ENCODE data around the gene MAST2.
"Not testable (repeated sequence)": the region's sequence is repeated elsewhere in the genome, so short reads cannot be mapped to it uniquely, and the experiment has no call there.

Gene MAST2

DNA sequence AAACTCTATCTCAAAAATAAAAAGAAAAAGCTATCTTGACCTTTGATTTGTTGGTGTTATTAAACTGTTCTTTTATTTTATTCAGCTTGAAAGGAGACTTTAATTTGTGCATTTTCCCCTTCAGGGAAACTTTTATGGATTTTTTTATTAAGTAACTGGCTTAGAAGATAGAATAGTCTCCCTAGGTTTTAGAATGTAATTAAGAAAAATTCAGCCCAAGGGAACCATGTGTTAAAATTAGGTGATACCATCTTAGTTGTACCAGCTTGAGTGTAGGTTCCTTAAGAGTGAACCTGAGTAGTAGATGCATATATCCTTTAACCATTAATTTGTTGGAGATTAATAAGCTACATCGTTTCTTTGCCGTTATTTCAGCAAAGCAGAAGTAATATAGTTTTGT, 11.4 kb downstream of the MAST2 start:
- no peak for DNase-seq (ENCODE audit: low read depth)

DNA sequence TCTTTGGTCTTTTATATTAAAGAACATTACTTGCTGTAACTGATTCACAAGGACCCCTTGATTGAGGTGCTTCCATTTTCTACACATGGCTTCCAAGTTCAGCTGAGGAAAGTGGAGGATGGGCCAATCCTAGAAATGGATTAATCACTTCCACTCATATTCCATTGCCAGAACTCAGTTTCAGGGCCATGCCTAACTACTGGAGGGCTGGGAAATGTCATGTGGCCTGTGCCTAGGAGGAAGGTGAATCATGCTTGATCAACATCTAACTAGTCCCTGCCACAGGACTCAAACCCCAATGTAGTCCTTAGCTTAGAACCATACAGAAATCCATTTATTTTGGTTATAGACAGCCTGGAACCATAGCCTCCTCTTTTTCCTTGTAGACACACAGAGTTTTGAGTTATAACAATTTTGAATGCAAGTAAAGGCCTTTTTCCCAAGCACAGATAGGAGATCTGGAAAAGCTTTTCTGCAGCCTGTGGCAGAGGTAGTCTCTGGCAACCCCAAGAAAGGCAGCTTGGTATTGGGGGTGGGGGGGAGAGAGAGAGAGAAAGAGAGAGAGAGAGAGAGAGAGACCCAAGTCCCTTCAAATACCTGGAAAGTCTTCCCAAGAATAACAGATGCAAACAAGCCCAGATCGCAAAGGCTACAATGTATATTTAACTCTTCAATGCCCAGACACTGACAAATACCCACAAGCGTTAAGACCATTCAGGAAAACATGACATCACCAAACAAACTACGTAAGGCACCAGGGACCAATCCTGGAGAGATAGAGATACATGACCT, 12.5 kb downstream of the MAST2 start:
- DNase-seq (ENCODE audit: low read depth) = no peak

DNA sequence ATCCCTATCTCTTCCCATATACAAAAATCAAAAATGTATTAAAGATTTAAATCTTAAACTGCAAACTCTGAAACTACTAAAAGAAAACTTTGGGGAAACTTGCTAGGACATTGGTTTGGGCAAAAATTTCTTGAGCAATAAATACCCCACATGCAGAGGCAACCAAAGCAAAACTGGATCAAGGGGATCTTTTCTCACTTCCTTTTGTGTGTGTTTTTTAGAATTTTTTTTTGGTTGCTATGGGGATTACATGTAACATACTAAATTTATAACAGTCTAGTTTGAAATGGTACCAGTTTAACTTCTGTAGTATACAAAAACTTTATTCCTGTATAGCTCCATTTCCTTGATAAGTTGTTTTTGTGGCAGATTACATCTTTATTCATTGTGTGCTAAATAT, 16.8 kb downstream of the MAST2 start:
- DNase-seq (ENCODE audit: low read depth) = no peak

DNA sequence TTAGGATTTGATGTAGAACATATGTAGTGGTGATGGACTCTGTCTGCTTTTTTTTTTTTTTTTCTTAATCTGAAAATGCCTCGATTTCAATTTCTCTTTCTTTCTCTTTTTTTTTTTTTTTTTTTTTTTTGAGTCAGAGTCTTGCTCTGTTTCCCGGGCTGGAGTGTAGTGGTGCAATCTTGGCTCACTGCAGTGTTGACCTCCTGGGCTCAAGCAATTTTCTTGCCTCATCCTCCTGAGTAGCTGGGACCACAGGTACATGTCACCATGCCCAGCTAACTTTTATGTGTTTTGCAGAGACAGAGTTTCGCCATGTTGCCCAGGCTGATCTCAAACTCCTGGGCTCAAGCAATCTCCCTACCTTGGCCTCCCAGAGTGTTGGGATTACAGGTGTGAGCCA, 17.4 kb downstream of the MAST2 start:
- DNase-seq (ENCODE audit: low read depth) = no peak

DNA sequence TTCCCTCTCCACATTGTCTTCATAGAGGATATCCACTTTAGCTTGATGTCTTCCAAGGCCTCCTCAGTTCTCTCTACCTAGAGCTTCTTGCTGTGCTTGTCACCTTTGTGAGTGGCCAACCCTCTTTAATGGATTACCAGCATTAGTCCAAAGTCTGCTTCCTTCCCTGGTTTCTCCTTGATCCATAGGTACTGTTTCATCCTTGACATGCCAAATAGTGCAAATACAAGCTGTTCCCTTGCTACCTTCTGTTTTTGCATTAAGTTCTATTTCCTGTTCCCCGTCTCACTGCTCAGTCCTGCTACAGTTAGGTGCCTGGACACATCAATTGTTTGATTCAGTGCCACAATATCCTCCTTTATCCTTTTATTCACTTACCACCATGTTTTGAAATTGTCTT, 19.2 kb downstream of the MAST2 start:
- DNase-seq (ENCODE audit: low read depth) = no peak

DNA sequence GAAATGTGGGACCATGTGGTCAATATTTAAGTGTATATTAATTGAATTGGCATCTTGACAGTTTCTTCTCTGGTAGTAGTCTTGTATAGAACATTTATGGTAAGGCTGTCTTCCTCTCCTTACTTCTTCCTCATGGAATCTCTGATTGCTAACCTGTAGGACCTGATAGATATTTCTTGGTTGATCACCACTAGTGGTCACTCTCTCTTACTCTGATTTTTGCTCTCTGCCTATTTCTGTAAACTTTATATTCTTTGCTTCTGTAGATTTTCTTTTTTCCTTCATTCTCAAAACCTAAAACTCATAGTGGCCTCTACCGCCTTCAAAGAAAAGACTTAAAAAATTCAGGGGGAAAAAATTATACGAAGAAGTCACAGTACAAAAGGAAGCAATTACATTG, 21.2 kb downstream of the MAST2 start:
- DNase-seq (ENCODE audit: low read depth) = no peak

DNA sequence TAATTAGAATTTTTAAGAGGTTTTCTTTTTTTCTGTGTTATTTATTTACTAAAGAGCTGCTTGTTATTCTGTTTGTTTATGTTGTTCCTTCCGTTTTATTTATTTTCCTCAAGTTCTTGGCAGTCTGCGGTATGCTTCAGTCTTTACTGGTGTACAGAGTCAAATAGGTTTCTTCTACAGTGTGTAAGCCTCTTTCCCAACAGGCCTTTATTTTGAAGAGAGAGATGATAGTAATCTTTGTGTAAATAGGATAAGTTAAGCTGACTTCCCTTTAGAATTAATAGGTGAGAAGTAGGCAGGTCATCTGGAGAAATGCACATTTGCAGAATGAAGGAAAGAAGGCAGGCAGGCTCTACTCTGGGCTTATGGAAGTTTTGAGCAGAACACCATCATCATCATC, 23.8 kb downstream of the MAST2 start:
- no peak for DNase-seq (ENCODE audit: low read depth)

DNA sequence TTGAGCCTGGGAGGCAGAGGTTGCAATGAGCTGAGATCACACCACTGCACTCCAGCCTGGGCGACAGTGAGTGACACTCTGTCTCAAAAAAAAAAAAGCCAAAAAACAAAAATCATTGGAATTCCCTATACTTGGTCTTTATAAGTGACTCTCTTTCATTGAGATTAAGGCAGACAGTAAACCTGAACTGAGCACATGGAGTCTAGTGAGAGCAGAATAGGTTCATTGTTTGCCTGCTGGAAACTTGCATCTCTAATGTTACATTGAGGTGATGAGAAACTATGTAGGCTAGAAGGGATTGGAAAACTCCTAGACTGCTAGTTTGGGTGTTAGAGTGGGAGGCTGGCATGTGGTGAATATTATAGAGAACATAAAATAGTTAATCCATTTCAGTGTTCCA, 25.4 kb downstream of the MAST2 start:
- no peak for DNase-seq (ENCODE audit: low read depth)

DNA sequence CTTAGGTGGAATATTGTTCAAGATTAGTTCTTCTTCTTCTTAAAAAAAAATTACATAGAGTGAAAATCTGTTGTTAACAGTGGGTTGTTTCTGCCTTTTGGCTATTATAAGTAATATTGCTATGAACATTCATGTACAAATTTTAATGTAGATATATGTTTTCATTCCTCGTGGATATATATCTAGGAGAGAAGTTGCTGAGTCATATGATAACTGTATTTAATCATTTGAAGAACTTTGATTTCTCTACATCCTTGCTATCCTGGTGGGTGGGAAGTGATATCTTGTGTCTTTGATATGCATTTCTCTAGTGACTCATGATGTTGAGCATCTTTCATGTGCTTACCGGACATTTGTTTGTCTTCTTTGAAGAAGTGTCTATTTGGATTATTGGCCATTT, 29.9 kb downstream of the MAST2 start:
- DNase-seq (ENCODE audit: low read depth) = no peak

DNA sequence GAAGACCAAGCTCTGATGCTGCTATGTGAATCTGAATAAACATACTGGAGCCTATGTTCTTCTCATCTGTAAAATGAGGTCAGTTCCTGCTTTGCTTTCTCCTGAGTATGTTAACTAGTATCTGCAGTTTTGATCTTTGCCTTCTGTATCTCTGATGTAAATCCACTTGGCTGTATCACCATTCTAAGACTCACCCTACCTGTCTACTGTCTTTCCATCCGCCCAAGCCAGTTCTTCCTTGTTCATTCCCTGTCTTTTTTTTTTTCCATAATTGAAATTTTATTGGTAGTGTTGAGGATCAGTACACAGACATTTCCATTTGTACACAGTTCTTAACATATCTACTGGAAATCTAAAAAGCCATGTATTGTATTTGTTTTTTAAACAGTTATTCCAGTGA, 31.3 kb downstream of the MAST2 start:
- DNase-seq (ENCODE audit: low read depth) = no peak

DNA sequence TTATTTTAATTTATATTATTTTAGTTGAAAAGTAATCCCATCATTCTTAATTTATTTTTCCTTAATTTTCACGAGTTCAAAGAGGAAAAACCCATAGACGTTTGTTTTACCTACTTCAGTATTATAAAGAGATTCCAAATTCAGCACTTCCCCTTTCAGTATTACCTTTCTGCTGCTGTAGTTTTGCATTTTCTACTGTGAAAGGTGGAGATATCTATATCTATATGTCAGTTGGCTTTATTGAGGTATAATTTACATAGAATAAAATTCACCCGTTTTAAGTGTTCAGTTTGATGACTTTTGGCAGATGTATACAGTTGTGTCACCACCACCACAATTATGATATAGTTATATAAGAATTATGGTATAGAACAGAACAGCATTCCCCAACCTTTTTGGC, 33.0 kb downstream of the MAST2 start:
- no peak for DNase-seq (ENCODE audit: low read depth)

DNA sequence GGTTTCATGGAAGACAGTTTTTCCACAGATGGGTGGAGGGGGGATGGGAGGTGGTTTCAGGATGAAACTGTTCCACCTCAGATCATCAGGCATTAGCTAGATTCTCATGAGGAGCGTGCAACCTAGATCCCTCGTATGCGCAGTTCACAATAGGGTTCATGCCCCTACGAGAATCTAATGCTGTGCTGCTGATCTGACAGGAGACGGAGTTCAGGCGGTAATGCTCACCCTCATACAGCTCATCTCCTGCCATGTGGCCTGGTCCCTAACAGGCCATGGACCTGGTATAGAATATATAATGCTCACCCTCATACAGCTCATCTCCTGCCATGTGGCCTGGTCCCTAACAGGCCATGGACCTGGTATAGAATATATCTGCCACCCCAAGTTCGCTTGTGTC, 33.4 kb downstream of the MAST2 start:
- not testable (repeated sequence) for DNase-seq (ENCODE audit: low read depth)

DNA sequence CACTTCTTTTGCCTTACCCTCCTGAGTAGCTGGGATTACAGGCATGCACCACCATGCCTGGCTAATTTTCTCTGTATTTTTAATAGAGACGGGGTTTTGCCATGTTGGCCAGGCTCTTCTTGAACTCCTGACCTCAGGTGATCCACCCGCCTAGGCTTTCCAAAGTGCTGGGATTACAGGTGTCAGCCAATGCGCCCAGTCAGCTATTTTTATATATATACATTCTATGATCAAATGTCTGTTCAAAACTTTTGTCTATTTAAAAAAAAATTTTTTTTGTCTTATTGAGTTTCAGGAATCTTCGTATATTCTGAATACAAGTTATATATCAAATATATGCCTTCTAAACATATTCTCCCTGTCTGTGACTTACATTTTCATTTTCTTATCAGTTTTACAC, 34.9 kb downstream of the MAST2 start:
- not testable (repeated sequence) for DNase-seq (ENCODE audit: low read depth)

DNA sequence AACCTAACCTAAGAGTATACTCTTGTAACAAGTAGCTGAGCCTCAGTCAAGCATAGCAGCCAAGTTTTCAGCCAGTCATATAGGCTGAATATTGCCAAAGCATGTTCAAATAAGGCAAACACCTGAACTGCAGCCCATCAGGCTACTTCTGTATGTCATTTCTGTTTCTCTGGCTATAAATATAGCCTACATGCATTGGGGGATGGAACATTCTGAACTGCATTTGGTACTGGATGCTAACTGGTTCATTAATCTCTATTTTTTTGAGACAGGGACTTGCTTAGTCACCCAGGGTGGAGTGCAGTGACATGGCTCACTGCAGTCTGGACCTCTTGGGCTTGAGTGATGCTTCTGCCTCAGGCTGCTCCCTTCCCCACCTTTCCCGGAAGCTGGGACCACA, 37.3 kb downstream of the MAST2 start:
- DNase-seq (ENCODE audit: low read depth) = no peak

DNA sequence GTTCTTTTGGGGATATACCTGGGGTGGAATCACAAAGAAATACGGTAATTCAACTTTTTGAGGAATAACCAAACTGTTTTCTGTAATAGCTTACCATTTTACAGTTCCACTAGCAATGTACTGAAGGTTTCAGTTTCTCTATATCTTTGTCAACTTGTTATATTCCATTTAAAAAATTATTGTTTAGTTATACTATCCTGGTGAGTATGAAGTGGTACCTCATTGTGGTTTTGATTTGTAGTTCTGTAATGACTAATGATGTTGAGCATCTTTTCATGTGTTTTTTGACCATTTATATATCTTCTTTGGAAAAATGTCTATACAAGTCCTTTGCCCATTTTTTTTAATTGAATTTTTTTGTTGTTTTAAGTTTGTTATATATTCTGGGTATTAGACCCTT, 39.4 kb downstream of the MAST2 start:
- no peak for DNase-seq (ENCODE audit: low read depth)

DNA sequence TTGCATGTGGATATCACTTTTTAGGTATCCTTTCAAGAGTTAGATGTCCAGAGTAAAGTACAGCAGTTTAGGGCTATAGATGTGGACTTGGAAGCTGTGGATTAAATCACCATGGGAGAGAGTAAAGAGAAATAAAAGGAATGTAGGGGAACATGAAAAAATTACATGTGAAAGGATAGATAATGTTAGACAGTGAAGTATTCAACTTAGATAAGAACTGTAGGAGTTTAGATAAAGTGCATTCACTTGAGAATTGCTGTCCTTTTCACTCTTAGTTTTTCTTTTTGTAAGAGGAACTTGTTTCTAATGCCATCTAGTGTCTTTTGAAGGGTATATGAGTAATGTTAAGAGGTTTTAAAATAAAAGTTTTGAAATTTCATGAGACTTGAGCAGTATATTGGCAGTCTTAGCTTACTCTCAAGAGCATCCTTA, 40.1 kb downstream of the MAST2 start:
- no peak for DNase-seq (ENCODE audit: low read depth)

DNA sequence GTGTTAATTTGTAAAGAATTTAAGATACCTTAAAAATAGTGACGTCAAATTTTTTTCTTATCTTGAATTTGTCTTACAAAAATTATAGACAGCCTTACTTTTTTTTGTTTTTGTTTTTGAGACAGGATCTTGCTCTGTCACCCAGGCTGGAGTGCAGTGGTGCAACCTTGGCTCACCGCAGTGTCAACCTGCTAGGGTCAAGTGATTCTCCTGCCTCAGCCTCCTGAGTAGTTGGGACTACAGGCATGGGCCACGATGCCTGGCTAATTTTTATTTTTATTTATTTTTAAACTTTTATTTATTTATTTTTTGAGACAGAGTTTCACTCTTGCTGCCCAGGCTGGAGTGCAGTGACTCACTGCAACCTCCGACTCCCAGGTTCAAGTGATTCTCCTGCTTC, 40.6 kb downstream of the MAST2 start:
- DNase-seq (ENCODE audit: low read depth) = not testable (repeated sequence)

DNA sequence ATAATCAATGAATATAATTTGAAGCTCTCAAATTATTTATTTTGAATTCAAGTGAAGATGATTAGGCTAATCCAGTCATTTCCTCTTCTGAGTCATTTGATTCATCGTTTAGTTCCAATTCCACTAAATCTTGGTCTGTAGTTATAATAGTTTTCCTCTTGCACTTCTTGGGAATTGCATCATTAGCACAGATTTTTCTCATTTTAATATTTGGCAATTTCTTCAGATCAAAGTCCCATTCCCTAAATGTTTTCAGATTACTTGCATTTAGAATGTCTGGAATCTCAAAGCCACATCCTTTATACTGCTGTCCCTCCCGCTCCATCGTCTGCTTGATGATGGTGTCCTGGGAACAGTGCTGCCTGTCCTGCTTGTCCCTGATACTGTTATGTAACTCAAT, 43.5 kb downstream of the MAST2 start:
- DNase-seq (ENCODE audit: low read depth) = no peak

DNA sequence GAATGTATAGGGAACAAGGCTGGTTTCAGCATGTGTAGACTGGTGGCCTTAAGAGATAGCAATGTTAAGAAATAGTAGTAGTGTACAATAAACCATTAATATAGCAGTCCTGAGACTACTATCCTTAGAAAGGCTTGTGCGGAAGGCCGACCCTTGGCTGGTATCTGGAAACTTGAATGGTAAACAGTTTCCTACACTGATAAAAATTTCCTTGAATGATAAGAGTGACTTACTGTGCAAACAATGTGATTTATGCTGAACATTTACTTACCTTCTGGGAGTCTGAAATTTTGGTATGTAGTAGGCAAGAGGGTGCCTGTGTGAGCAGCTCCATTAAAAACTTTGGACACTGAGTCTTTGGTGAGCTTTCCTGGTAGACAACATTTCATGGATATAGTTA, 44.7 kb downstream of the MAST2 start:
- no peak for DNase-seq (ENCODE audit: low read depth)

DNA sequence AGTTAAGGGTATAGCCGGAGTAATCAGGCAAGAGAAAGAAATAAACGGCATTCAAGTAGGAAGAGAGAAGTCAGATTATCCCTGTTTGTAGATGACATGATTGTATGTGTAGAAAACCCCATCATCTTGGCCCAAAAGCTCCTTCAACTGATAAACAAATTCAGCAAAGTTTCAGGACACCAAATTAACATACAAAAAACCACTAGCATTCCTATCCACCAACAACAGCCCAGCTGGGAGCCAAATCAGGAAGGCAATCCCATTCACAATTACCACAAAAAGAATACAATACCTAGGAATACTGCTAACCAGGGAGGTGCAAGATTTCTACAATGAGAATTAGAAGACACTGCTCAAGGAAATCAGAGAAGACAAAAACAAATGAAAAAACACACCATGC, 45.3 kb downstream of the MAST2 start:
- DNase-seq (ENCODE audit: low read depth) = no peak

DNA sequence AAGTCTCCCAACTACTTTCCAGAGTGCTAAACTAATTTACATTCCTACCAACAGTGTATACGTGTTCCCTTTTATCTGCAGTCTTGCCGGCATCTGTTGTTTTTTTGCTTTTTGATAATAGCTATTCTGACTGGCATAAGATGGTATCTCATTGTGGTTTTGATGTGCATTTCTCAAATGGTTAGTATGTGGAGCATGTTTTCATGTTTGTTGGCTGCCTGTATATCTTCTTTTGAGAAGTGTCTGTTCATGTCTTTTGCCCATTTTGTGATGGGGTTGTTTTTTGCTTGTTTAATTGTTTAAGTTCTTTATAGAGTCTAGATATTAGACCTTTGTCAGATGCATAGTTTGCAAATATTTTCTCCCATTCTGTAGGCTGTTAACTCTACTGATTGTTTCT, 46.6 kb downstream of the MAST2 start:
- no peak for DNase-seq (ENCODE audit: low read depth)

DNA sequence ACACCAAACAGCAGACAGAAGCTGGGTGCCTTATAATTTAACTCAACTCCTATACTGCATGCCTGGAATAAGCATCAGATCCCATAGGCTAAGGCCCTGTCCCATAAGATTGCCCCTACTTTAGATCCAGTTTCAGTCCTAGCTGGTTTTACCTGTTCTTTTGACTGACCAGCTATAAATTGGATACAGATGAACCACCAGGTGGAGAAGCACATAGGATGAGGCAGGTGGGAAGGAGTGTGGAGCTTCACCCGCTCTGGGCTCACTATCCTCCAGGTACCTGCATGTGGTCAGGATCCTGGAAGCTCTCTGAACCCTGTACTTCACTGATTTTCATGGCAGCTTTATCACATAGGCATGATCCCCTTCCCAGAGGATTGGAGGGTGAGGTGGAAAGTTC, 51.3 kb downstream of the MAST2 start:
- no peak for DNase-seq (ENCODE audit: low read depth)

DNA sequence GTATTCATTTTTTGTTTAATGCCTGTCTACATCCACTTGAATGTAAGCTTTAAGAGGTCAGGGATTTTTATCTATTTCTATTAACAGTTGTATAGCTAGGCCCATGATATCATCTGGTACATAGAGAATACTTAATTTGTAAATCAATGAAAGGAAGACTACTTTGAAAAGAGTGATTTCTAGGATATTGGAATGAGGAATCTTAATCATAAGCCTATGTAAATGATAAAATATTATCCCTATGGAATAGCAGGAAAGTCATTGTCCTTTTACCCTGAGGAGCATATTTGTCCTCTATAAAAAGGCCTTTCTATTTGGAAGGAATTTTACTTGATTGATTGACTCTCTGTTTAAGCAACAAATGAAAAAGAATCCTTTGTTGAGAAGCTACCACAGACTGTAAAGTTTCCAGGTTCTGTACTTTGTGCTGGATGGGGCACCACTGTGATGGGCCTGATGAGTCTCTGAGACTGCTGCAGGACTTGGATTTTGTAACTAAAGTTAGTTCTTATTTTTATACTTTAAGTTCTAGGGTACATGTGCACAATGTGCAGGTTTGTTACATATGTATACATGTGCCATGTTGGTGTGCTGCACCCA, 53.8 kb downstream of the MAST2 start:
- DNase-seq (ENCODE audit: low read depth) = no peak

All from activated T-cell treated with anti-CD3 and anti-CD28 coated beads for 1 hour (primary cell).